GM12878 (cell line): ENCODE data around the gene PHC3. TPM values are rescaled to one million over a fixed set of nuclear protein-coding genes. Genes with fewer than 3 reads are reported as not detected.

Experiments used
- ATF2 ChIP-seq: IDR thresholded peaks from 2 replicates; pipeline ENCODE4 v1.6.1; 2012; ENCODE audit warnings: low read length, inconsistent platforms
- ATF7 ChIP-seq: fragments of 450-650 bp; IDR thresholded peaks from 2 replicates; pipeline ENCODE4 v1.6.1; 2016; ENCODE audit warnings: low read depth, mild to moderate bottlenecking
- BRCA1 ChIP-seq: IDR thresholded peaks from 2 replicates; pipeline ENCODE4 v1.6.1; 2011; ENCODE audit warnings: low read depth, low read length, improper control_type of control experiment
- ELK1 ChIP-seq: IDR thresholded peaks from 2 replicates; pipeline ENCODE4 v1.6.1; 2012; ENCODE audit warnings: low read depth, low read length, improper control_type of control experiment
- EP300 ChIP-seq, 2 experiments: fragments of 150-350 bp in 1 of 2; IDR thresholded peaks; 2 replicates each; pipeline ENCODE4 v1.6.1; 2011 to 2012; ENCODE audit warnings: low read depth in 2 of 2, low read length in 2 of 2, borderline replicate concordance in 1 of 2, improper control_type of control experiment in 1 of 2, inconsistent platforms in 1 of 2; ENCODE audit not compliant: control insufficient read depth in 1 of 2
- ETV6 ChIP-seq, 2 experiments: fragments of 450-650 bp in 1 of 2; IDR thresholded peaks in 1 of 2; conservative IDR thresholded peaks in 1 of 2; 2 replicates each; pipeline ENCODE4 v1.6.1; 2014; ENCODE audit warnings: antibody characterized with exemption in 1 of 2, borderline replicate concordance in 1 of 2, low read depth in 1 of 2, mild to moderate bottlenecking in 1 of 2, moderate library complexity in 1 of 2
- IKZF2 ChIP-seq, 2 experiments: fragments of 450-650 bp; IDR thresholded peaks; 2 replicates each; pipeline ENCODE4 v1.6.1; 2017; ENCODE audit warnings: mild to moderate bottlenecking in 2 of 2, moderate library complexity in 2 of 2
- IRF4 ChIP-seq: IDR thresholded peaks from 2 replicates; pipeline ENCODE4 v1.6.1; 2011; ENCODE audit warnings: low read depth, low read length
- KAT2A ChIP-seq: conservative IDR thresholded peaks from 2 replicates; pipeline ENCODE4 v1.6.1; 2011; ENCODE audit warnings: low read depth, low read length; ENCODE audit not compliant: control insufficient read depth
- MLLT1 ChIP-seq: fragments of 450-650 bp; IDR thresholded peaks from 2 replicates; pipeline ENCODE4 v1.6.1; 2016; ENCODE audit warnings: mild to moderate bottlenecking
- NR2C2 ChIP-seq: IDR thresholded peaks from 2 replicates; pipeline ENCODE4 v1.6.1; 2011; ENCODE audit warnings: borderline replicate concordance, low read depth; ENCODE audit not compliant: control insufficient read depth, insufficient read length
- NRF1 ChIP-seq: conservative IDR thresholded peaks from 2 replicates; pipeline ENCODE4 v1.6.1; 2011; ENCODE audit warnings: mild to moderate bottlenecking, low read depth, low read length, improper control_type of control experiment
- ZBTB40 ChIP-seq: fragments of 450-650 bp; IDR thresholded peaks from 2 replicates; pipeline ENCODE4 v1.6.1; 2016; ENCODE audit warnings: mild to moderate bottlenecking, moderate library complexity, borderline replicate concordance
- ZNF687 ChIP-seq: fragments of 450-650 bp; IDR thresholded peaks from 2 replicates; pipeline ENCODE4 v1.6.1; 2017; ENCODE audit warnings: mild to moderate bottlenecking, moderate library complexity
- polyA plus RNA-seq, 11 experiments: library from polyadenylated mRNA; depleted of rRNA in 4 of 11; unstranded in 6 of 11; stranded (reverse) in 5 of 11; fragments of >200 nt; fragmentation: Nextera tagmentation in 4 of 11; fragmentation: Illumina TruSeq in 1 of 11; extraction: Ambion mirVana in 4 of 11; extraction: Trizol in 1 of 11; gene quantifications; 1 replicate in 1 of 11; 2 replicates in 10 of 11; pipeline versions ENCODE4 v1.2.1 to v1.2.3, GENCODE V29; 2011 to 2016; ENCODE audit warnings: inconsistent platforms in 2 of 11, missing spikeins in 2 of 11, low read depth in 1 of 11
- total RNA-seq, 4 experiments: library from RNA; depleted of rRNA in 3 of 4; stranded (reverse); fragments of >200 nt in 3 of 4; fragmentation: Illumina TruSeq in 1 of 4; extraction: Trizol in 1 of 4; gene quantifications; 2 replicates each; pipeline versions ENCODE4 v1.2.1 to v1.2.3, GENCODE V29; 2013 to 2021

Gene PHC3
- total and polyA plus RNA-seq, 10 of the 15 experiments (the other 5 are each of a cell fraction or from before 2014, with no cell fraction given), result 3.3 to 62.3 (median 22.1) TPM

- TF ChIP-seq ZBTB40 (no peak), KAT2A (no peak), IKZF2 (IDR thresholded peaks at IDR 0.05) (peak; percentile 38 to 58; a peak in 1 of 4 replicates), ELK1 (no peak), MLLT1 (no peak), IRF4 (peak; percentile 92), EP300 (IDR thresholded peaks at IDR 0.05; ENCODE audit: borderline replicate concordance in 1 of 2, control insufficient read depth in 1 of 2, low read depth in 2 of 2, low read length in 2 of 2) (peak; percentile 35 to 36; a peak in 1 of 4 replicates), ETV6 (conservative IDR thresholded peaks at IDR 0.05 in 1 of 2, IDR thresholded peaks at IDR 0.05 in 1 of 2; ENCODE audit: borderline replicate concordance in 1 of 2, low read depth in 1 of 2) (peak in 1 of 2 experiments; percentile 45; a peak in 1 of 4 replicates), ZNF687 (no peak), NRF1 (no peak), ATF7 (peak; percentile 19; the same call in 1 of the 2 replicates), BRCA1 (no peak), ATF2 (peak; percentile 93), NR2C2 (no peak)
These were observed 126.3 kb downstream of the PHC3 start (continued) for GRCh38 chr3:170055209-170055608.
